Stimulated activated CD8-positive, alpha-beta memory T cell treated with anti-CD3 and anti-CD28 coated beads, Interleukin-2, amount 100 ng/mL, for 48 hours (primary cell): ENCODE results near the gene ZFAND2A.

ENCODE experiments used
- DNase-seq, 2 donors: peaks; one replicate each; pipeline ENCODE4 v3.0.0-alpha.2; 2020; ENCODE audit warnings: low read depth in 2 of 2

ZFAND2A gene

GRCh38 chr7:1108264-1108920, 51.6 kb downstream of the ZFAND2A start:
- DNase-seq = no peak

GRCh38 chr7:1106793-1107421, 53.1 kb downstream of the ZFAND2A start:
- DNase-seq = no peak

GRCh38 chr7:1106063-1106792, 53.8 kb downstream of the ZFAND2A start:
- DNase-seq = no peak

GRCh38 chr7:1105189-1105588, 54.8 kb downstream of the ZFAND2A start:
- DNase-seq = no peak

GRCh38 chr7:1104516-1105179, 55.3 kb downstream of the ZFAND2A start:
- no peak for DNase-seq

- DNase-seq = no peak
These were observed 56.0 kb downstream of the ZFAND2A start for GRCh38 chr7:1103789-1104515.

GRCh38 chr7:1103009-1103788, 56.8 kb downstream of the ZFAND2A start:
- DNase-seq = peak; percentile 28 to 35
